Sigmoid colon (tissue), 7 donors: ENCODE measurements around the gene NR2C2. TPM values are rescaled to one million over a fixed set of nuclear protein-coding genes. Genes with fewer than 3 reads are reported as not detected.

ENCODE experiments used
- DNase-seq: peaks from one replicate; pipeline ENCODE4 v3.0.0-alpha.2; 2019
- H3K27ac ChIP-seq, 4 donors: fragments of 200-600 bp; sonication (generic); one replicate each; pipeline ENCODE4 v1.5.1; 2016 to 2019; ENCODE audit warnings: mild to moderate bottlenecking in 1 of 4
- H3K27me3 ChIP-seq, 3 donors: fragments of 200-600 bp; sonication (generic); one replicate each; pipeline ENCODE4 v1.5.1; 2019; ENCODE audit warnings: mild to moderate bottlenecking in 1 of 3
- H3K36me3 ChIP-seq, 4 donors: fragments of 200-600 bp; sonication (generic); one replicate each; pipeline ENCODE4 v1.5.1; 2016 to 2019
- H3K4me1 ChIP-seq, 4 donors: fragments of 200-600 bp; sonication (generic); one replicate each; pipeline ENCODE4 v1.5.1; 2017 to 2019
- H3K4me3 ChIP-seq, 4 donors: fragments of 200-600 bp; sonication (generic); one replicate each; pipeline ENCODE4 v1.5.1; 2017 to 2019; ENCODE audit warnings: mild to moderate bottlenecking in 2 of 4, moderate library complexity in 1 of 4
- H3K9me3 ChIP-seq, 4 donors: fragments of 200-600 bp in 3 of 4; sonication (generic) in 3 of 4; one replicate each; pipeline versions ENCODE4 v1.5.1 to v1.6.1; 2013 to 2019
- CTCF ChIP-seq, 4 experiments: fragments of 450-650 bp in 3 of 4; fragments of 200-600 bp in 1 of 4; IDR thresholded peaks; one replicate each; pipeline ENCODE4 v1.5.1; 2016 to 2019; ENCODE audit warnings: antibody characterized with exemption in 4 of 4, mild to moderate bottlenecking in 3 of 4, moderate library complexity in 2 of 4
- EP300 ChIP-seq, 4 donors: sonication (generic); formaldehyde crosslinking; IDR thresholded peaks; one replicate each; pipeline ENCODE4 v1.6.1; 2017; ENCODE audit warnings: antibody characterized with exemption in 4 of 4
- POLR2A ChIP-seq, 2 donors: fragments of 450-650 bp; IDR thresholded peaks; one replicate each; pipeline ENCODE4 v1.6.1; 2016; ENCODE audit warnings: antibody characterized with exemption in 2 of 2, mild to moderate bottlenecking in 2 of 2, moderate library complexity in 2 of 2
- POLR2AphosphoS5 ChIP-seq, 4 donors: sonication (generic); formaldehyde crosslinking; IDR thresholded peaks; one replicate each; pipeline ENCODE4 v1.6.1; 2017; ENCODE audit warnings: antibody characterized with exemption in 4 of 4
- WGBS, 2 donors: extraction: QIAGEN DNeasy Blood & Tissue Kit; methylation state at CpG; one replicate each; pipeline ENCODE4 v1.1.7; 2013; 5-methylcytosine and 5-hydroxymethylcytosine counted together
- intact Hi-C: fragments of 100-400 bp; cut with DNase I; formaldehyde crosslinking; loops from one replicate; pipeline ENCODE4 v1.15.1; 2023
- polyA plus RNA-seq, 3 donors: library from polyadenylated mRNA; stranded (reverse); fragments of 200-250 nt; gene quantifications; one replicate each; pipeline ENCODE4 v1.2.3, GENCODE V29; 2013
- total RNA-seq, 4 donors: library from RNA; depleted of rRNA; stranded (reverse); fragments of >200 nt; gene quantifications; one replicate each; pipeline ENCODE4 v1.1.0, GENCODE V29; 2016
- donor health status: healthy with polysubstance abuse.
- donor health status: Bipolar disorder and iron deficiency.
- donor health status: healthy.

The NR2C2 gene
- total and polyA plus RNA-seq, 7 donors, result 3.6 to 68.4 (median 34.2) TPM

GRCh38 chr3:15081960-15082664 is 134.7 kb downstream of the NR2C2 start:
- H3K9me3 ChIP-seq, result no peaks in the 10 kb centered on the region
- TF ChIP-seq POLR2A (IDR thresholded peaks at IDR 0.05), result no peak
- TF ChIP-seq EP300 (IDR thresholded peaks at IDR 0.05), result no peak
- TF ChIP-seq POLR2AphosphoS5 (IDR thresholded peaks at IDR 0.05), result no peak
- no peak for TF ChIP-seq CTCF (IDR thresholded peaks at IDR 0.05)
- no peak overlapping the region for H3K27ac ChIP-seq
- WGBS, 2 donors, result 93 to 95% methylated on average over 13 of the region's 13 CpGs
- DNase-seq, result no peak
- intact Hi-C loops, result no loop called here
- peaks cover 50 to 99% (median 78%) of the 10 kb centered on the region in 4 donors for H3K36me3 ChIP-seq
- H3K4me3 ChIP-seq, result no peak overlapping the region
- no peaks in the 10 kb centered on the region for H3K27me3 ChIP-seq
- H3K4me1 ChIP-seq, result no peaks in the 10 kb centered on the region

DNA sequence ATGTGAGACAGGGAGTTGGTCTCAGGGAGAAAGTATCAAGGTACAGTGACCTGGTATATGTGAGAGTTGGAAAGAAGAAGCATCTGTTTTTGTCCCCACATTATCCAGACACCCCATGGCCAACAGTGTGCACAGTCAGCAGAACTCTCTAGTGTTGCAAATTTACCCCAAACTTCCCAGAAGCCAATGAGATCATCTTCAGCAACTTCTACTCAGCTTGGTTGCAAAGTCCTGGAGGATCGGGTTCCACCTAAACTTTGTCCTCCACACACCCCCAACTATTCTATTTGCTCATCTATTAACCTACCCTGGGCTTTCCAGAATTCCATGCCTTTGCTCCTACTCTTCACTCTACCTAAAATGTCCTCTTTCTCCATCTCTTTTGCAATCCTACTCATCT is 135.9 kb downstream of the NR2C2 start:
- TF ChIP-seq POLR2A (IDR thresholded peaks at IDR 0.05), result no peak
- TF ChIP-seq EP300 (IDR thresholded peaks at IDR 0.05), result no peak
- TF ChIP-seq POLR2AphosphoS5 (IDR thresholded peaks at IDR 0.05), result no peak
- no peak for TF ChIP-seq CTCF (IDR thresholded peaks at IDR 0.05)
- no peak for DNase-seq
- H3K36me3 ChIP-seq, result peaks cover 49 to 99% (median 71%) of the 10 kb centered on the region in 4 donors

GRCh38 chr3:15086263-15086662 is 138.9 kb downstream of the NR2C2 start:
- DNase-seq, result no peak
- TF ChIP-seq POLR2AphosphoS5 (IDR thresholded peaks at IDR 0.05), result no peak
- no peak for TF ChIP-seq POLR2A (IDR thresholded peaks at IDR 0.05)
- no peak for TF ChIP-seq CTCF (IDR thresholded peaks at IDR 0.05)
- TF ChIP-seq EP300 (IDR thresholded peaks at IDR 0.05), result no peak
- Histone ChIP-seq H3K4me1 (no peaks in the 10 kb centered on the region), H3K27ac (no peak overlapping the region), H3K4me3 (no peak overlapping the region), H3K36me3 (peaks cover 56 to 95% (median 63%) of the 10 kb centered on the region in 4 donors), H3K9me3 (no peaks in the 10 kb centered on the region), H3K27me3 (no peaks in the 10 kb centered on the region)
- intact Hi-C loops, result no loop called here
- 94 to 98% methylated on average over 2 of the region's 2 CpGs for WGBS, 2 donors

More for the DNA sequence above, 135.9 kb downstream of the NR2C2 start:
- H3K9me3 ChIP-seq, result no peaks in the 10 kb centered on the region
- H3K4me3 ChIP-seq, result no peak overlapping the region
- 85 to 94% methylated on average over 1 of the region's 1 CpG for WGBS, 2 donors
- H3K4me1 ChIP-seq, result no peaks in the 10 kb centered on the region
- H3K27me3 ChIP-seq, result no peaks in the 10 kb centered on the region
- intact Hi-C loops, result no loop called here
- no peak overlapping the region for H3K27ac ChIP-seq

DNA sequence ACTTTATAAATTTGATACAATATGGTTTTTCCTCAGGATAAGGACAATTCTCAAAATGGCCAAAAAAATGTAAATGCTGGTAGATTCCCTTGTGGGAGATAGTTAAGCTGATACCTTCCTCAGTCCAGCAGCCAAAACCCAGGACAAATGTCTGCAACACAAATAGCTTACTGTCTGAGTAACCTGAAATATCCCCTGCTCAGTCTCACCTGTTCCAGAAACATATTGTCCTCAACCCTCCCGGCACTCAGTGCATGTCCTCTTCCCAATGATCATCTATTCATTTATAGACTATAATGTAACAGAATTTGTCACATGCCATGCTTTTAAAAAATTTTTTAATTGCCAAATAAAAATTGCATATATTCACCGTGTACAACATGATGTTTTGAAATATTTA is 139.3 kb downstream of the NR2C2 start:
- Histone ChIP-seq H3K27ac (no peak overlapping the region), H3K27me3 (no peaks in the 10 kb centered on the region), H3K9me3 (no peaks in the 10 kb centered on the region), H3K4me1 (no peaks in the 10 kb centered on the region), H3K36me3 (peaks cover 54 to 95% (median 59%) of the 10 kb centered on the region in 4 donors), H3K4me3 (no peak overlapping the region)
- 82 to 94% methylated on average over 2 of the region's 2 CpGs for WGBS, 2 donors
- intact Hi-C loops, result no loop called here
- DNase-seq, result no peak
- TF ChIP-seq POLR2A (IDR thresholded peaks at IDR 0.05), result no peak

DNA sequence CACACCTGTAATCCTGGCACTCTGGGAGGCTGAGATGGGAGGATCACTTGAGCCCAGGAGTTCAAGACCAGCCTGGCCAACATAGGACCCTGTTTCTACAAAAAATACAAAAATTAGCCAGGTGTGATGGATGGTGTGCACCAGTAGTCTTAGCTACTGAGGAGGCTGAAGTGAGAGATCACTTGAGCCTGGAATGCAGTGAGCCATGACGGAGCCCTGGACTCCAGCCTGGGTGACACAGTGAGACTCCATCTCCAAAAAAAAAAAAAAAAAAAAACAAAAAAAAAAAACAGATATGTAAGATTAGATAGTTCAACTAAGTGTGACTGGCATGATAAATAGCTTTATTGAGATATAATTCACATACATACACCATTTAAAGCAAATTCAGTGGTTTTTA is 141.8 kb downstream of the NR2C2 start:
- Histone ChIP-seq H3K4me3 (no peak overlapping the region), H3K27ac (no peak overlapping the region), H3K9me3 (no peaks in the 10 kb centered on the region), H3K4me1 (no peaks in the 10 kb centered on the region), H3K27me3 (no peaks in the 10 kb centered on the region), H3K36me3 (peaks cover 33 to 94% (median 45%) of the 10 kb centered on the region in 4 donors)
- intact Hi-C loops, result no loop called here
- WGBS, 2 donors, result 93 to 97% methylated on average over 1 of the region's 1 CpG
- DNase-seq, result no peak
- no peak for TF ChIP-seq POLR2AphosphoS5 (IDR thresholded peaks at IDR 0.05)
- TF ChIP-seq EP300 (IDR thresholded peaks at IDR 0.05), result no peak
- no peak for TF ChIP-seq CTCF (IDR thresholded peaks at IDR 0.05)
- TF ChIP-seq POLR2A (IDR thresholded peaks at IDR 0.05), result no peak
